Measurements from ENCODE around the gene CRYL1. TPM values are rescaled to one million over a fixed set of nuclear protein-coding genes. Genes with fewer than 3 reads are reported as not detected.

CRYL1 gene
- total RNA-seq, 2 experiments from 2014 or later, result 8.5 to 9.1 TPM

- ChIA-PET POLR2A (no interaction called here), CTCF (interaction anchor here (0.6 to 1.2 kb wide), 4 partner anchors 10 to 91 kb away, joined by 3 to 5 read pairs (median 3); no protein-coding TSS in a partner anchor)
- Mint-ChIP-seq H3K27ac (no peak overlapping the region), H3K9me3 (ENCODE audit: low read depth) (no peaks in the 10 kb centered on the region), H3K36me3 (ENCODE audit: low read depth) (no peaks in the 10 kb centered on the region), H3K4me3 (no peak overlapping the region), H3K27me3 (no peaks in the 10 kb centered on the region), H3K4me1 (peaks cover 8% of the 10 kb centered on the region)
- intact Hi-C loops (cut with DNase I, micrococcal nuclease), result no loop called here
- DNase-seq (no peak), ATAC-seq (no peak)
Measured at GRCh38 chr13:20397896-20398295, 127.8 kb downstream of the CRYL1 start.

GRCh38 chr13:20395061-20395916, 130.4 kb downstream of the CRYL1 start:
- Mint-ChIP-seq H3K9me3 (ENCODE audit: low read depth) (no peaks in the 10 kb centered on the region), H3K27me3 (no peaks in the 10 kb centered on the region), H3K27ac (no peak overlapping the region), H3K4me1 (no peaks in the 10 kb centered on the region), H3K36me3 (ENCODE audit: low read depth) (no peaks in the 10 kb centered on the region), H3K4me3 (no peak overlapping the region)
- ChIA-PET POLR2A (no interaction called here), CTCF (no interaction called here)
- intact Hi-C loops (cut with DNase I, micrococcal nuclease), result no loop called here
- no peak for DNase-seq
- no peak for ATAC-seq

- H3K36me3 Mint-ChIP-seq (ENCODE audit: low read depth), result no peaks in the 10 kb centered on the region
- CTCF ChIA-PET, result no interaction called here
- H3K9me3 Mint-ChIP-seq (ENCODE audit: low read depth), result no peaks in the 10 kb centered on the region
- POLR2A ChIA-PET, result no interaction called here
- no peak overlapping the region for H3K27ac Mint-ChIP-seq
- H3K27me3 Mint-ChIP-seq, result no peaks in the 10 kb centered on the region
- H3K4me1 Mint-ChIP-seq, result no peaks in the 10 kb centered on the region
- no peak for ATAC-seq
- H3K4me3 Mint-ChIP-seq, result no peak overlapping the region
- intact Hi-C loops (cut with DNase I, micrococcal nuclease), result no loop called here
- no peak for DNase-seq
Measured at GRCh38 chr13:20394506-20394905, 131.2 kb downstream of the CRYL1 start.

GRCh38 chr13:20394169-20394501, 131.5 kb downstream of the CRYL1 start:
- Mint-ChIP-seq H3K4me3 (no peak overlapping the region), H3K36me3 (ENCODE audit: low read depth) (no peaks in the 10 kb centered on the region), H3K27ac (no peak overlapping the region), H3K4me1 (no peaks in the 10 kb centered on the region), H3K27me3 (no peaks in the 10 kb centered on the region), H3K9me3 (ENCODE audit: low read depth) (no peaks in the 10 kb centered on the region)
- ChIA-PET POLR2A (no interaction called here), CTCF (no interaction called here)
- intact Hi-C loops (cut with DNase I, micrococcal nuclease), result no loop called here
- no peak for ATAC-seq
- no peak for DNase-seq

- H3K27ac Mint-ChIP-seq, result no peak overlapping the region
- ChIA-PET CTCF (no interaction called here), POLR2A (no interaction called here)
- intact Hi-C loops (cut with DNase I, micrococcal nuclease), result no loop called here
- ATAC-seq (no peak), DNase-seq (no peak)
- H3K36me3 Mint-ChIP-seq (ENCODE audit: low read depth), result no peaks in the 10 kb centered on the region
- H3K4me1 Mint-ChIP-seq, result peaks cover 1% of the 10 kb centered on the region
- H3K9me3 Mint-ChIP-seq (ENCODE audit: low read depth), result no peaks in the 10 kb centered on the region
- no peaks in the 10 kb centered on the region for H3K27me3 Mint-ChIP-seq
- no peak overlapping the region for H3K4me3 Mint-ChIP-seq
Measured at GRCh38 chr13:20393273-20394168, 132.1 kb downstream of the CRYL1 start.

GRCh38 chr13:20392530-20392929, 133.1 kb downstream of the CRYL1 start:
- no peaks in the 10 kb centered on the region for H3K36me3 Mint-ChIP-seq (ENCODE audit: low read depth)
- POLR2A ChIA-PET, result no interaction called here
- H3K4me3 Mint-ChIP-seq, result no peak overlapping the region
- intact Hi-C loops (cut with DNase I, micrococcal nuclease), result no loop called here
- ATAC-seq (no peak), DNase-seq (no peak)
- no peaks in the 10 kb centered on the region for H3K27me3 Mint-ChIP-seq
- H3K9me3 Mint-ChIP-seq (ENCODE audit: low read depth), result no peaks in the 10 kb centered on the region
- peaks cover 3% of the 10 kb centered on the region for H3K4me1 Mint-ChIP-seq
- CTCF ChIA-PET, result no interaction called here
- no peak overlapping the region for H3K27ac Mint-ChIP-seq

- POLR2A ChIA-PET, result no interaction called here
- DNase-seq (no peak), ATAC-seq (no peak)
- Mint-ChIP-seq H3K36me3 (ENCODE audit: low read depth) (no peaks in the 10 kb centered on the region), H3K27me3 (no peaks in the 10 kb centered on the region), H3K27ac (no peak overlapping the region), H3K4me1 (peaks cover 7% of the 10 kb centered on the region), H3K4me3 (no peak overlapping the region), H3K9me3 (ENCODE audit: low read depth) (no peaks in the 10 kb centered on the region)
- intact Hi-C loops (cut with DNase I, micrococcal nuclease), result no loop called here
- CTCF ChIA-PET, result no interaction called here
Measured at GRCh38 chr13:20391597-20392452, 133.8 kb downstream of the CRYL1 start.

- ChIA-PET CTCF (no interaction called here), POLR2A (no interaction called here)
- intact Hi-C loops (cut with DNase I, micrococcal nuclease), result no loop called here
- H3K9me3 Mint-ChIP-seq (ENCODE audit: low read depth), result no peaks in the 10 kb centered on the region
- no peak overlapping the region for H3K4me3 Mint-ChIP-seq
- H3K36me3 Mint-ChIP-seq (ENCODE audit: low read depth), result no peaks in the 10 kb centered on the region
- ATAC-seq, result no peak
- peaks cover 7% of the 10 kb centered on the region for H3K4me1 Mint-ChIP-seq
- DNase-seq, result no peak
- H3K27me3 Mint-ChIP-seq, result no peaks in the 10 kb centered on the region
- no peak overlapping the region for H3K27ac Mint-ChIP-seq
Measured at GRCh38 chr13:20390526-20391175, 135.0 kb downstream of the CRYL1 start.

GRCh38 chr13:20389696-20390525, 135.7 kb downstream of the CRYL1 start:
- POLR2A ChIA-PET, result no interaction called here

GRCh38 chr13:20388184-20388583, 137.5 kb downstream of the CRYL1 start:
- Mint-ChIP-seq H3K36me3 (ENCODE audit: low read depth) (no peaks in the 10 kb centered on the region), H3K4me3 (no peak overlapping the region), H3K4me1 (peaks cover 7% of the 10 kb centered on the region), H3K27ac (no peak overlapping the region), H3K27me3 (no peaks in the 10 kb centered on the region), H3K9me3 (ENCODE audit: low read depth) (no peaks in the 10 kb centered on the region)
- no peak for ATAC-seq
- CTCF ChIA-PET, result interaction anchor here (0.9 kb wide), 1 partner anchor 191 kb away, joined by 6 read pairs; no protein-coding TSS in a partner anchor
- POLR2A ChIA-PET, result no interaction called here
- DNase-seq, result no peak
- intact Hi-C loops (cut with DNase I, micrococcal nuclease), result no loop called here

More at GRCh38 chr13:20389696-20390525, 135.7 kb downstream of the CRYL1 start:
- Mint-ChIP-seq H3K9me3 (ENCODE audit: low read depth) (no peaks in the 10 kb centered on the region), H3K4me1 (peaks cover 7% of the 10 kb centered on the region), H3K27ac (no peak overlapping the region), H3K27me3 (no peaks in the 10 kb centered on the region), H3K4me3 (no peak overlapping the region), H3K36me3 (ENCODE audit: low read depth) (no peaks in the 10 kb centered on the region)
- CTCF ChIA-PET, result no interaction called here
- intact Hi-C loops (cut with DNase I, micrococcal nuclease), result no loop called here
- DNase-seq (no peak), ATAC-seq (no peak)

All from activated CD4-positive, alpha-beta T cell treated with anti-CD3 and anti-CD28 coated beads for 36 hours (primary cell).